HG03025 (cell line): Measurements from ENCODE around the gene TM9SF4.

Source experiments
- ATAC-seq: cut with Tn5 transposase; IDR thresholded peaks from one replicate; pipeline ENCODE4 v1.9.1; 2021; ENCODE audit warnings: mild to moderate bottlenecking, moderate library complexity; ENCODE audit not compliant: unreplicated experiment, low FRiP score

Gene TM9SF4, protein sequence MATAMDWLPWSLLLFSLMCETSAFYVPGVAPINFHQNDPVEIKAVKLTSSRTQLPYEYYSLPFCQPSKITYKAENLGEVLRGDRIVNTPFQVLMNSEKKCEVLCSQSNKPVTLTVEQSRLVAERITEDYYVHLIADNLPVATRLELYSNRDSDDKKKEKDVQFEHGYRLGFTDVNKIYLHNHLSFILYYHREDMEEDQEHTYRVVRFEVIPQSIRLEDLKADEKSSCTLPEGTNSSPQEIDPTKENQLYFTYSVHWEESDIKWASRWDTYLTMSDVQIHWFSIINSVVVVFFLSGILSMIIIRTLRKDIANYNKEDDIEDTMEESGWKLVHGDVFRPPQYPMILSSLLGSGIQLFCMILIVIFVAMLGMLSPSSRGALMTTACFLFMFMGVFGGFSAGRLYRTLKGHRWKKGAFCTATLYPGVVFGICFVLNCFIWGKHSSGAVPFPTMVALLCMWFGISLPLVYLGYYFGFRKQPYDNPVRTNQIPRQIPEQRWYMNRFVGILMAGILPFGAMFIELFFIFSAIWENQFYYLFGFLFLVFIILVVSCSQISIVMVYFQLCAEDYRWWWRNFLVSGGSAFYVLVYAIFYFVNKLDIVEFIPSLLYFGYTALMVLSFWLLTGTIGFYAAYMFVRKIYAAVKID

DNA sequence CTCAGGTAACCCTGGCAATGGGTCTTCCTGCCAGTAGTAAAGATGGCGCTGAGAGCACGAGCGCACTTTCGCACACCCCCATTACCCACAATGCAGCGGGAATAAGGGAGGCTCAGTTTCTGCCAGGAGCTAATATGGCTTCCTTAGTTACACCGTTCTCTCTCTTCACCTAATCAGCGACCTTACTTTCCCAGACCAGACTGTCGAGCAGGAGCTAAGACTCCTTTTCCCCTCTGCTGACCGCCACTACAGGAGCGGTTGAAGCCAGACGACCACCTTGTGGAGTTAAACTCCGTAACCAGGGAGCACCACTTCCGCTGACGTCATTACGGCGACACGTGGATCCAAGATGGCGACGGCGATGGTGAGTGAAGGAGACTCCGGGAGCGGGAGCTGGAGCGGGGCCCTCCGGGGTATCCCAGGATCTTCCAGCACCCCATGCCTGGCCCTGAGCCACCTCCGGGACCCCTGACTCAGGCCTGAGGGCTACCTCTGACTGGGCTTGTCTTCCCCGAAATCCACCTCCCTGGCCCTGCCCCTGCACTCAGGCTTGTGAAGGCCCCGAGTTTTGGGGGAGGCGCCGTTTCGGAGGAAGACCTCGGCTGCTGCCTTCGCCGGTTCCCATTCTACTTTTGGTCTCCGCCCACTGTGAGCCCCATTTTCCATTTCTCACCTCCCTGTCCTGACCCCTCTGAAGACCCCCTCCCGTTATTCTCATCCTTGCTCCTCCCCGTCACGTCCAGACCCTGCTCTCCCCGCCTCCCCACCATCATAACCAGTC, at the start of gene TM9SF4:
Gene TM9SF4 (plus strand): TSS at position 323 of the 781 bp plus-strand sequence. CDS start 27 bp downstream, at position 350.
- peak; percentile 81 for ATAC-seq

DNA sequence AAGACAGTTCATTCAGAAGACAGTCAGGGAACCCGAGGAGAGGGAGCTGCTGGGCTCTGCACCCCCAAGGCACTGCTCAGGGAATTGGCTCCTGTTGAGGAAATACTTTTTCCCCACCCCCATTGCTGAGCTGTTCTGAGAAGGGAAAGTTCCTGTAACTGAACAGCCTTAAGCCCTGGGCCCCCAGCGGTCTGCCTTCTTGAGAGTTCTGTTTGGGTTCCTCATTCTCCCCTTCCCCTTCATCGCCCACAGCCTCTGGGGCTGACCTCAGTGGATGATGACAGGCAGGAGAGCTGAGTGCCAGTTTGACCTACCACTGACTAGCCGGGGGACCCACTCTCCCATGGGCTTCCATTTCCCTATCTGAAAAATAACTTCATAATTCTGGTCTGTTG, 46.7 kb upstream of the TM9SF4 start:
- ATAC-seq = no peak

DNA sequence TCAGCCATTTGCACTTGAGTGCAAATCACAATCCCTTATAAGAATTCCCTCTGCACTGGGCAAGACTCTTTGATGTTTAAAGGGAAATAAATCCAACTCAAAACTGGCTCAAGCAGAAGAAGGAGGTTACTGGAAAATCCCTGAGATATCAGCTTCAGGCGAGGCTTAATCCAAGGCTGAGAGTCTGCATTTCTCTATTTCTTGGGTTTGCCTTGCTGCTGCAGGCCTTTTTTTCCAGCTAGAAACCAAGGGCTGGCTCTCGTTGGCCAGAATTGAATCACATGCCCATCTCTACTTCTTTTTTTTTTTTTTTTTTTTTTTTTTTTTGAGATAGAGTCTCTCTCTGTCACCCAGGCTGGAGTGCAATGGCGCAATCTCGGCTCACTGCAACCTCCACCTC, 45.8 kb upstream of the TM9SF4 start:
- ATAC-seq = no peak

DNA sequence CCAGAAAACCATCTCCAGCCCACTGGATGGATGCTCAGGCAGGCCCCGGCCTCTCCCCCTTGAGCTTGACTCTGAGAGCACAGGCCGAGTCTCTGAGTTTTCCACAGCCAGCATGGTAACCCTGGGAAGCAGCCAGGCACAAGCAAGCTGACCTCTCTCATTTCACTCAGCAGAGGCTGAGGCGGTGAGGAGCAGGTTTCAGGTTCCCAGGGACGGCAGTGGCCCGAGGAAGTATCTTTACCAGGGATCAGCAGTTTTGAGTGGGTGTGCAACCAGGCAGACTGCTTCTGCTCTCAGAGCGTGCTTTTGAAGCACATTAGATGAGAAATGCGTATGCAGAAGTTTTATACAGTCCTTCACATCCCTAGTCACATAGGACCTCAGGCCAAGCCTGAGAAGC, 44.8 kb upstream of the TM9SF4 start:
- ATAC-seq = no peak

DNA sequence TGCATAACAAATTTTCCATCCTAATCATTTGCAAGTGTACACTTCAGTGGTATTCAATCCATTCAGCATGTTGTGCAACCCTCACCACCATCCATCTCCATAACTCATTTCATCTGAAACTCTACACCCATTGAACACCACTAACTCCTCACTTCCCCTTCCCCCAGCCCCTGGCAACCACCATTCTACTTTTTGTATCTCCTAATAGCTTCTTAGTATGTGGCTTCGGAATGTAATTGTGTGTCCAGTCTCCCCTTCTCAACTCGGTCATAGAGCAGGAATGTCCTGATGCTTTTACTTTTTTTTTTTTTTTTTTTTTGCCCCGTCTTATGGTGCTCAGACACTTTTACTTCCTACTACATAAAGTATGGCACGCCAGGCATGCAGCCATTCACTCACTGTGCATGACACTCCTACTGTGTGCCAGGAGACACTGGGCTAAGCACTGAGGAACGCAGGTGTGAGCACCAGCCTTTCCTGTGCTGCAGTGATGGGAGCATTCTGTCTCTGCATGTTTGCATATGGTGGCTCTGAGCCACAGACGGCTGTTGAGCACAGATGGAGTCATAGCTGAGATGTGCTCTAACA, 42.2 kb upstream of the TM9SF4 start:
- no peak for ATAC-seq

DNA sequence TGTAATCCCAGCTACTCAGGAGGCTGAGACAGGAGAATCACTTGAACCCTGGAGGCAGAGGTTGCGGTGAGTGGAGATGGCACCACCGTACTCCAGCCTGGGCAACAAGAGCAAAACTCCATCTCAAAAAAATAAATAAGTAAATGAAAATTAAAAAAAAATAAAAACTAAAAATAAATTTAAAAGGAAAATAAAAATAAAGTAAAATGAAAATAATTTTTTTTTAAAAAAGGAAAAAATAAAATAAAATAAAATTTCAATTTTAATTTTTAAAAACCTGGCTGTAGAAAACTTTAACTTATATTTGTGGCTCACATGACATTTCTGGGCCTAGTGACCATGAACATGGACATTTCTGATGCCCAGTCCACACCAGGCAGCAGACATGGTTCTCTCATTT, 41.3 kb upstream of the TM9SF4 start:
- ATAC-seq = no peak

DNA sequence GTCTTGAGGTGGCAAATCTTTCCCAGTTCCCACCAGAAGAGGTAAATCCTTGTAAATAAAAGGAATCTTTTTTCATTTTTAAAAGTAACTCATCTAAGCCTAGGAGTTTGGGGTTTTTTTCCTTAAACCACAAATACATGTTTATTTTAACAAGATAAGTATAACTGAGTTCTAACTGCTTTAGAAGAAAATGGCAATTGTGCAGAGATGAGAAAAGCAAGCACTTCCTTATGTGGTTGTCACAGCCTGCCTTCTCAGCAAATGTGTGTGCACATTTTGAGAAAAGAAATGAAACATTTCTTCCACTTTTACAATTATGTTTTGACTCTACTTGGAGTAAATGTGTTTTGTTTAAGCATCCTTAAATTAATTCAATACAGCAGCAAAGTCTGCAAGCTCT, 39.8 kb upstream of the TM9SF4 start:
- ATAC-seq = no peak

DNA sequence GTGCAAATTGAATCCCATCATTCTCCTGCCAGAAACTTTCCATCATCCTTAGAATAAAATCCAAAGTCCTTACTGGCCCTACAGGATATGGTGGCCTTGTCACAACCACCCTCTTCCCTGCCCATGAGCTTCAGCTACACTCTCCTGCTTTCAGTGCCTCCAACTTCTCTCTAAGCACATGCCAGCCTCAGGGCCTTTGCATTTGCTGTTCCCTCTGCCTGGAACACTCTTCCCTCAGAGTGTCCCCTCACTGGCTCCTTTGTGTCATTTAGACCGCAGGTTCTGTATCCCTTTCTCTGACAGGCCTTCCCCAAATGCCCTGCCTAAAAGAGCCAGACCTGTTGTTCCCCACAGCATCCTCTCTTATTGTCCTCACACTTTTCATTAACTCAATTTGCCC, 39.2 kb upstream of the TM9SF4 start:
- ATAC-seq = no peak

DNA sequence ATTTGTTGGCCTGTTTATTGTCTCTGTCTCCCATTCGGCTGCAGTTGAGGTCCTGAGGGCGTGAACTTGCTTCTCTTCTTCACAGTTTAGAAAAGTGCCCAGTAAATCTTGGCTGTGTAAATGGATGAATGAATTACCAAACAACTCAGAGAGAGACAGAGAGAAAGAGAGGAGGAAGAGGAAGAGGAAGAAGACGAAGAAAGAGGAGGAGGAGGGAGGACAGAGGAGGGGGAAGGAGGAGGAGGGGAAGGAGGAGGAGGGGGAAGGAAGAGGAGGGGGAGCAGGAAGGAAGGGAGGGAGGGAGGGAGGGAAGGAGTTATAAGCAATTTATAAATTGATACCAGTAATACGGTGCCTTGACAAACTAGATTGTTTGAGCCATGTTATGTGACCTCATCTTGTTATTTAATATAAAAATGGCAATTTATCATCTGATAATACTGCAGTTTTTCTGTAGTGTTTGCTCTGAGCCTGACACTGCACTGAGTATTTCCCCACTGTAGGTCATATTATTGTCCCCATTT, 38.8 kb upstream of the TM9SF4 start:
- no peak for ATAC-seq

DNA sequence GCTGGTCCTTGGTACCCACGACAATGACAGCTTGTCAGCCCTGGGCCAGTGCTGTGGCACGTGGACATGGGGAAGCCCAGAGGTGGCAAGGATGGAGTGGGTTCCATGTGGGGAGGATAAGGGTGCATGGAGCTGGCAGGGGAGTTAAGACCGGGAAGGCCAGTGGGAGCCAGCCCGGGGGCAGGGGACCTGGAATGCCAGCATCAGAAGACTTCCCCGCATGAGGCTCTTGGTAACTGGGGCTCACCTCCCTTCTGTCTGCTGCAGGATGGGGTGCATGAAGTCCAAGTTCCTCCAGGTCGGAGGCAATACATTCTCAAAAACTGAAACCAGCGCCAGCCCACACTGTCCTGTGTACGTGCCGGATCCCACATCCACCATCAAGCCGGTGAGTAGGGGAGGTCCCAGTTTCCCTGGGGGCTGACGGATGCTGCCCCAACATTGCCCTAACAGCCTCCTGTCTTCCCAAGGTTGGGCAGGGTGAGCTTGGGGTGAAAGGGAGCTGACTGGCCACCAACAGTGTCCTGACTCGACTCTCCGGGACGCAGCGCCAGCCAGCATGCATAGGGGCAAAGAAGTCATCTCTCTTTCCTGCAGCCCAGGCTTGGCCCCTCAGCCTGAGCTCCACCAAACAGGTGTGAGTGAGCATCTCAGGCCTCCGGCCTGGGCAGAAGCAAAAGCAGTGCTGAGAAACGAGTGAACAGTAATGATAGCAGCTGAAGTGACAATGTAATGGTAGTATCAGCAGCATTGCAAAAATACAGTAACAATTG, 37.9 kb upstream of the TM9SF4 start:
- no peak for ATAC-seq

DNA sequence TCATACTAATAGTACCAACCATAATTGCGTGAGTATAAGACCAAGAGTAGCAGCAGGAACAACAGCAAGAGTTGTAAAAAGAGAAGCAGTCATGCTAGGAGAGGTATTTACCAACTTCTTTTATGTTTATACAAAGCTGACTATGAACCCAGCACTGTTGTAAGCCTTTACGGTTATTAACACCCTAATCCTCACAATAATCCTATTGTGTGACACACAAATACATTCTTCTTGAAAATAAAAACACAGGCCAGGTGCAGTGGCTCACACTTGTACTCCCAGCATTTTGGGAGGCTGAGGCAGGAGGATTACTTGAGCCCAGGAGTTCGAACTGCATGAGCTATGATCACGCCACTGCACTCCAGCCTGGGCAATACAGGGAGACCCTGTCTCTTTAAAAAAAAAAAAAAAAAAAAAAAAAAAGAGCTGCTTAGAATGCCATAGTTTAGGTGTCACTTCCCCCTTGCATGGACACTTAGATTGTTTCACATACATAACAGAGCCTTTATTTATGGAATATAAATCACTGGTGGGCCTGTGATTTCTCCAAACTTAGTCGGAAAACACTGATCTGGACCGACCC, 37.3 kb upstream of the TM9SF4 start:
- ATAC-seq = no peak

DNA sequence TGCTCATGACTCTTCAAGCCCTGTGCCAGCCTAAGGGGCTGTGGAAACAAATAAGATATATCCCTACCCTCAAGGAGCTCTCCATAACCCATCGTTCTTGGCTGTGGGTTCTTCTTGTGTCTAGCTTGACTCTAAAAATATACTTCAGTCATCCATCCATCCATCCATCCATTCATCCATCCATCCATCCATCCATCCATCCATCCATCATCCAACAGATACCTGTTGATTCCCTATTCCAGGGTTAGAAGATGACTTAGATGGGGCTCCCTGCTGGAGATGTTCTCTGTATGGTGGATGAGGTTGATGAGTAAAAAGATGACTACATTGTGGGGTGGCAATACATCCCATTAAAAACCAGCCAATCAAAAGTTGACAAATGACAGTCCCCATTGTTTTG, 34.0 kb upstream of the TM9SF4 start:
- no peak for ATAC-seq

DNA sequence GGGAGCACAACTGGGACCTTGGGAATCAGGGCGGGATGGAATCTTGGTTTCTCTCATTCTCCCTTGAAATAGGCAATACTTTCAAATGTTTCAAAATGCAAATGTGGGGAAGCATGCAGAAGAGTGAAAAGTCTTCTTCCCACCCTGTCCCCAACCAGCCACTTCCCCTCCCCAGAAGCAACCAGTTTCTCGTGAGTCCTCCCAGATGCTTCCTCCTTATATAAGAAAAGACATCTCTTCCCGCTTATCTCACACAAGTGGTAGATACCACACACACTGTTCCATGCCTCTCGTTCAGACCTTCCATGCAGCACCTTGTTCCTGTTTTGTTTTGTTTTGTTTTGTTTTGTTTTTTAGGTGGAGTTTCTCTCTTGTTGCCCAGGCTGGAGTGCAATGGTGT, 32.3 kb upstream of the TM9SF4 start:
- ATAC-seq = no peak

DNA sequence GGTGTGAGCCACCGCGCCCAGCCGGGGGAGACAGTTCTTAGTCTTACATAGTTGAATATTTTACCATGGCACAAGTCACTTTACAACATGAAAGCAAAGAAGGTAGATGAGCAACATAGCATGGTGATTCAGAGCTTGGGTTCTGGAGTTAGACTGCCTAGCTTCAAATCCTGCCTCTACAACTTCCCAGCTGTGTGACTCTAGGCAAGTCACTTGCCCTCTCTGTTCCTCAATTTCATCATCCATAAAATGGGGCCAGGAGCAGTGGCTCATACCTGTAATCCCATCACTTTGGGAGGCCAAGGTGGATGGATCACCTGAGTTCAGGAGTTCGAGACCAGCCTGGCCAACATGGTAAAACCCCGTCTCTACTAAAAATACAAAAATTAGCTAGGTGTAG, 31.2 kb upstream of the TM9SF4 start:
- ATAC-seq = no peak

DNA sequence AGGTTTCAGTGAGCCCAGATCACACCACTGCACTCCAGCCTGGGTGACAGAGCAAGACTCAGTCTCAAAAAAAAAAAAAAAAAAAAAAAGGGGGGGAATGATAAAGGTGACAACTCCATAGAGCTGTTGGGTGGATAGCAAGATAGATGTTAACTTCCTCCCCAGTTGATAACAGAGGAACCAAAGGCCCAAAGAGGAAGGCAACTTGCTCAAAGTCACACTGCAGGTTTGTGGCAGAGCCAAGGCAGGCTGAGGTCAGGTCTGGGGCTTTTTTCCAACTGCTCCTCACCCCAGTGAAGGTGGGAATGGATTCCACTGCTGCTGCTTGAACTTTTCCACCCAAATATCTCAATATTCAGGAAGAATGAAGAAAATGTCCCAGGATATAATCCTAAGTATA, 30.7 kb upstream of the TM9SF4 start:
- no peak for ATAC-seq

DNA sequence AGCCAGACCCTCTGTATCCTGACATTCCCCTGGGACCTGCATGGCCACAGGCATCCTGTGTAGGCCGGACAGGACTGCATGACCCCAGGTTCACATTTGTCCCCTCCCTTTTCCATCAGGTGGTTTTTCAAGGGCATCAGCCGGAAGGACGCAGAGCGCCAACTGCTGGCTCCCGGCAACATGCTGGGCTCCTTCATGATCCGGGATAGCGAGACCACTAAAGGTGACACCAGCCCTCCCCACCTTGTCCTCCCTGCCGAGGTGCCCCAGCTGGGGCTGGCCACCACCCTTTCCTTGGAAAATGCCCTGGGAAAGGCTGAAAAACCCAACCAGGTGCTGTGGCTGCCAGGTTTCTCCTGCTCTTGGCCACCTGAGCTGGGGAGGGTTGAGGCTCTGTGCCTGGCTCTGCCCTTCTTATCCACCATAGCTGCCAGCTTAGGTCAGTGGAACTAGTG, 29.8 kb upstream of the TM9SF4 start:
- no peak for ATAC-seq

DNA sequence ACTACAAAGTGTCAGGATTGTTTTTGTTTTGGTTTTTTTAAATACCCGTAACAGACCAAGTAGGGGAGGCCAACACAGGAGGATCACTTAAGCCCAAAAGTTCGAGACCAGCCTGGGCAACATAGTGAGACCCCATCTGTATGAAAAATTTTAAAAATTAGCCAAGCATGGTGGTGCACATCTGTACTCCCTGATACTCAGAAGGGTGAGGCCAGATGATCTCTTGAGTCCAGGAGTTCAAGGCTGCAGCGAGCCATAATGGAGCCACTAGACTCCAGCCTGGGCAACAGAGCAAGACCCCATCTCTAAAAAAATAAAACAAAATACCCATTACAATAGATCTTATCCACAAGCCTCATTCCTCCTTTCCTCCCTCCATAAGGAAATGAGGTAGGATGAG, 28.7 kb upstream of the TM9SF4 start:
- no peak for ATAC-seq

DNA sequence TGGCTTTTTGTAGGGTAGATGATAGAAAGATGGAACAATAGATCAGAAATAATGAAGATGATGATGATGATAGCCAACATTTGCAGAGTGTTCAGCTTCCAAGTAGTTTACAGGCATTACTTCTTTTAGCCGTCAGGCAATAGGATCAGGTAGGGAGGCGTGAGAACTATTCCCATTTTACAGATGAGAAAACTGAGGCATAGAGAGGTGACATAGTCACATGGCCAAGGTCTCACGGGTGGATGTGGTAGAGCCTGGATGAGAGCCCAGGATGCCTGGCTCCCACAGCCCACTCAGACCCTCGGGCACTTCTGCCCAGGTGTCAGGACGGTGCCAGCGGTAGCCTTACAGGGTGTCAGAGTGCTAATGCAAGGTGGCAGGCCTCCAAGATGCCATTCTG, 26.0 kb upstream of the TM9SF4 start:
- ATAC-seq = no peak

DNA sequence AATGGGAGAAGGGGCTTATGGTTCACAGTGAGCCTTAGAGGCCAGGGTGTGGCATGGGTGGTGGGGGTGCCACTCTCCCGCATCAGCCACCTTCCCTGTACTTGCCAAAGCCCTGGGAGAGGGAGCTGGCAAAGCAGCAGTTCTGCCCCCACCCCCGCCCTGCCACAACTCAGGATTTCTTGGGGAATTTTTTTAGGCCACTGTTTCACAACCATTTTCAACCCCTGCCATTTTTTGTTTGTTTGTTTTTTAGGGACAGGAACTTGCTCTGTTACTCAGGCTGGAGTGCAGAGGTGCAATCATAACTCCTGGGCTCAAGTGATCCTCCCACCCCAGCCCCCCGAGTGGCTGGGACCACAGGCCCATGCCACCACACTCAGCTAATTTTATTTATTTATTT, 22.4 kb upstream of the TM9SF4 start:
- no peak for ATAC-seq

DNA sequence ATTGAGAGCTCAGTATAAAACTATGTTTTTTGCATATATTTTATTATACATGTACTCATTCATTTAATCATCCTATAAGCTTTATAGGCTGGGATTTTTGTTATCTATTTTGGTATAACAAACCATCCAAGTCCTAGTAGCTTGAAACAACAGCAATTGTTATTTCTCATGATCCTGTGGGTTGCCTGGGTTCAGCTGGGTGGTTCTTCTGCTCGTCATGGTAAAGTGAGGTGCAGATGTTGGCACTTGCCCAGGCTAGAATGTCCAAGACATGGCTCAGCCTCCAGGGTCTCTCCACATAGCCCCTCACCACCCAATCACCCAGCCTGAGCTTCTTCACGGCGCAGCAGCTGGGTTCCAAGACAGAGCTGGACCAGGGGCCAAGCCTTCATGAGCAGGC, 20.8 kb upstream of the TM9SF4 start:
- no peak for ATAC-seq
